Measurements from ENCODE around the gene DUSP7.
"Not testable (repeated sequence)": the region's sequence is repeated elsewhere in the genome, so short reads cannot be mapped to it uniquely, and the experiment has no call there.

Gene DUSP7

DNA sequence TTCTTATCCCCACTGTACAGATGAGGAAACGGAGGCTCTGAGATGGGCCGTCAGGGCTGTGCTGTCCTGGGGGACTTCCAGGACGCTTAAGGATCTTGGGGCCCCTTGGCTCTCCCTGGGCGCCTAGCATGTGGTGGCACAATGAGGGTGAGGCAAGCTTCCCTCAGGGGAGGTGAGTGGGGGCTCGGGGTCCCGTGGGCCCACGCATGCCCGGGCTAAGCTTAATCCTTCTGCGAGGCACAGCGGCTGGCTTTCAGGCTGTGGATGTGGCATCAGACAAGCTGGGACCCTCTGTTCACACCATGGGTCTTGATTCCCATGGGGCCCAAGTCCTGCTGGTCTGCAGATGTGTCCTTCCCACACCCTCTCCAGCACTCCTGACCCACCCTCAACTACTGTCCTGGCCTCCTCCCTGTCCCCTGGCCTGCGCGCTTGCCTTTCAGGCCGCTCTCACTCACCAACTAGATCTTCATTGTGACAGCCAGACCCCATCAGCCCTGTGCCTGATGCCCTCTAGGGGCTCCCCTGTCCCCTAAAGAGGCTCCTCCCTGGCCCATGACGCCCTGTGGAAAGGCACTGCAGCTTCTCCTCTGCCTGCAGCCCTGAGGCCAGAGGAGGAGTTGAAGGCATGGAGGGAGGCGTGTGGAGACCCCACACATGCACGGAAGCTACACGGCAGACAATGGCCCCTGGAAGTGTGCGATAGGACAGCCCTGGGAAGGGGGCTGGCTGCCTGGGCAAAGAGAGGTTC is 11.3 kb downstream of the DUSP7 start:
- DNase-seq = no peak

DNA sequence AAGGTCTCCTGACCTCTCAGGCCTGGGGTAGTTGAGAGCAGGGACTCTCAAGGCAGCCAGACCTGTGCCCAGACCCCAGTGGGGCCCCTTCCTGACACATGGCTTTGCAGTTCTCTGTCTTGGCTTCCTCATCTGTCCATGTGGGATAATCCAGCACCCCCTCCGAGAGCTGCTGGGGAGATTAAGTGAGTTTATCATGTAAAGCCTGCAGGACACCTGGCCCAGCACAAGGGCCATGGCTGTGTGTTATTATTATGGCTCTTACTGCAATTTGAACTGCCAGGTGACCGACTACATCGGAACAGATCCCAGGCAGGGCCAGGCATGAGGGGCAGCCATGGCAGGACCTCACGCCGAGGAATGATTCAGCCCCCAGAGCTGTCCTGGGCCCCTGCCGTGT is 12.6 kb downstream of the DUSP7 start:
- DNase-seq = no peak

DNA sequence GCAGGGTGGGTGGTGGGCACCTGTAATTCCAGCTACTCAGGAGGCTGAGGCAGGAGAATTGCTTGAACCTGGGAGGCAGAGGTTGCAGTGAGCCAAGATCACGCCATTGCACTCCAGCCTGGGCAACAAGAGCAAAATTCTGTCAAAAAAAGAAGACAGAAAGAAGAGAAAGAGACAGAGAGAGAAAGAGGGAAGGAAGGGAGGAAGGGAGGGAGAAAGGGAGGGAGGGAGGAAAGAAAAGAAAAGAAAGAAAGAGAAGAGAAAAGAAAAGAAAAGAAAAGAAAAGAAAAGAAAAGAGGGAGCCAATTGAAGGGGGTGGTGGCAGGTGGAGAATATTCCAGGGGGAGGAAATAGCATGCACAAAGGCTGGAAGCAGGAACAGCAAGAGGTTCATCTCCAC is 13.3 kb downstream of the DUSP7 start:
- DNase-seq = not testable (repeated sequence)

DNA sequence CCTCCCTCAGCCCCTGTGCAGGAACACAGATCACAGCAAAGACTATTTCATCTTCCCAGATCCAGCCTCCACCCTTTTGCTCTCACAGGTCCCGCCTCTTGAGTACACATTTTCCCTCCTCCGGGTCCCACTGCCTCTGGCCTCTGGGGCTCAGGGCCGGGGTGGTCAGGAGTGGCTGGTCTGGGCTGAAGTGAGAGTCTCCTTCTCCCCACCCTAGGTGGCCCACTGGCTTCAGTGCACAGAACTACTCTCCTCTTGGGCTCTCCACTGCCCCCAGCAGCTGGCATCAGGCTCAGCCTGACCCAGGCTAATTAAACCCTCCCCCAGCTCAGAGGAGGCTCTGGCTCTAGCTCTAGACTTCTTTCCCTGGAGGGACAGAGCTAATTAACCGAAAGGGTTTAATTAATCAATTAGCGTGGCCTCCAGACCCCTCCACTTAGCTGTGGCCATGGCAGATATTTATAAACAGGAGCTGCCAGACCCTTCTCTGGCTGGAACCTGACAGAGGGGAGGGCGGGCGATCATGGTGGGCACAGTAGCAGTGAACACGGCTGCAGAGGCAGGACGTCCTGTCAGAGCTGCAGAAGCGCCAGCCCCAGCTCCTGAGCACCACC is 15.1 kb downstream of the DUSP7 start:
- DNase-seq = no peak

DNA sequence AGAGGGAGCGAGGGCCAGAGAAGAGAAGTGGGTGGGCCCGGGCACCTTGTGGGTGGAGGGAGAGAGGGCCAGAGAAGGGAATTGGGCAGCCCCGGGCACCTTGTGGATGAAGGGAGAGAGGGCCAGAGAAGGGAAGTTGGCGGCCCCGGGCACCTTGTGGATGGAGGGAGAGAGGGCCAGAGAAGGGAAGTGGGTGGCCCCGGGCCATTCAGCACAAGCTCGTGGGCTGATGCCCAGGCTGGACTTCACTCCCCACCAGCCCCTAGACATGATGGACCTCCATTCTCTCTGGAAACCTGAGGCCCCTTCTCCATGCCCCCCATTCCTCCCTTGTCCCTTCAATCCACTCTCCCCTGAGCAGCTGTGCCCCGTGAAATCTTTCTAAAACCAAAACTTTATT is 15.8 kb downstream of the DUSP7 start:
- DNase-seq = no peak

DNA sequence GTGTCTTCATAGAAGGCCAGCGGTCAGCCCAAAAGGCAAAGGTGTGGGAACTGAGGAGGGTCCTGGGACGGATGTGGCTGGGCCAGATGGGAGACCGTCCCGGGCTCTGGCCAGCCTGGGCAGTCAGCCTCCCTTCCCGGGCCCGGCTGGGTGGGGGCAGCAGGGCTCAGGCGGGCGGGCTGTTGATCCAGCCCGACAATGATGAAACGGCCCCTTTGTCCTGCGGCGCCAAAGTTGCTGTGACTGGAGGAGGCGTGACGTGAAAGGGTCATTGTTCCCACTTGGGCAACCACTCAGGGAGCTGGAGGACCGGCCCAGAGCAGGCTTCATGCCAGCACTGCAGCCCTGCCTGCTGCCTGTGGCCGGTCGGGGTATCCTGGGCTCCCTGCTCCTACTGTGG is 16.5 kb downstream of the DUSP7 start:
- no peak for DNase-seq

DNA sequence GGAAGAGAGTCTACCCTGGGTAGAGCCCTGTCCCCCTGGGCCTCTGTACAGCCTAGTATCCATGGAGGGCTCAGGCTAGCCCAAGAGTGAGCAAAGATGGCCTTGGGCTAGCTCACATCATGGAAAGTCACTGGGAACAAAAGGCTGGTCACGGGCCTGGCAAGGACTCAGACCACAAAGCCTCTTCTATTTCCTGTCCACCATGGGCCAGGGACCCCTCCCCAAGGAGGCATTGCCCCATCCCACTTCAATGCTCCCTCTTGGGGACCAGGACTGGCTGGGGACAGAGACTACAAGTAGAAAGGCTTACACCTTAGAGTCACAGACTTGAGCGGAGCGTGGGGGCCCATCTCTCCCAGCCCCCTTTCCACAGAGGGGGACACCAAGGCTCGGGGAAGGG is 16.9 kb downstream of the DUSP7 start:
- no peak for DNase-seq

DNA sequence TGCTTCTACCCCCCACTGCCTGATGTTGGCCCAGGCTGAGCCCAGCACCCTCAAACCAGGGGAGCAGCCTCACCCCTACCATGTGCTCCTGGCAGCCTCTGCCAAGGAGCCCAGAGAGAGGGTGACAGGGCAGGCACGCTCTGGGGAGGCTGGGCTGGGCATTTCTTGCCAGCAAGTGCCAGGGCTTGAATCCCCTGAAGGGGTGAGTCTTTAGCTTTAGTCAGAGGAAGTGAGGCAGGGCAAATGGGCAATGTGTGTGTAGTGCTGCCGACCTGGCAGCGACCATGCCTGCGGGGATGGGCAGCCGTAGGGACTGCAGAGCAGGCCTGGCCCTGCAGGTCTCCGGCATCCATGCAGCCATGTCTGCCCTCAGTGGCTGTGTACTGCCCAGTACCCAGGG is 18.1 kb downstream of the DUSP7 start:
- DNase-seq = no peak

DNA sequence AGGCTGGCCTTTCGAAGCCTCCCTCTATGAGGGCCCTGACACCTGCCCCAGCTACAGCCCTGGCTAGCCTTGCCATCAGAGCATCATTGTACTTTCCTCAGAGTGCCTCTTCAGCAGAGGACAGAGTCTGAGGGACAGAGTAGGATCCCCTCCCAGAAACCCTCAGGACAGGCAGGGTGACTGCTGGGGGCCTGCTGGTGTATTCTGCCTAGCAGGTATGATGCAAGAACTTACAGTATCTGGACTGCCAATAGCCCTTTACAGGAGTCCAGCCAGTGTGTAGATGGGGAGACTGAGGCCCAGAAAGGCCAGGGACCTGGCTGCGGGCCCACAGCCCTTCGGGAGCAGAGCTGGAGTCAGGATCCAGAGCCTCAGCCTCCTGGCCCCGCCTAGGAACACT is 19.1 kb downstream of the DUSP7 start:
- no peak for DNase-seq

DNA sequence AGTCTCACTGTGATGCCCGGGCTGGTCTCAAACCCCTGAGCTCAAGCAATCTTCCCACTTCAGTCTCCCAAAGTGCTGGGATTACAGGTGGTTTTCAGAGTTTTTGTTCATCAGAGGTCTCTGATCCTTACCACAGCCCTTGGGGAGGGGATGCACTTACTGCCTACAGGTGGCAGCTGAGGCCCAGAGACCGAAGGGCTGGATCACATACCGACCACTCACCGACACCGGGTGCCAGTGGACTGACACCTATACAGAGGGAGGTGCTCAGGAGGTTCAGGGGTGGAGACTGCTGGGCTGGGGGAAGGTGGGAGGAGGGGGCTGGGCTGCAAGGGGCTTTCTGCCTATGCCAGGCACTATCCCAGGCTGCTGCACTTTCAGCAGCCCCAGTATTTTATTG is 19.5 kb downstream of the DUSP7 start:
- no peak for DNase-seq

DNA sequence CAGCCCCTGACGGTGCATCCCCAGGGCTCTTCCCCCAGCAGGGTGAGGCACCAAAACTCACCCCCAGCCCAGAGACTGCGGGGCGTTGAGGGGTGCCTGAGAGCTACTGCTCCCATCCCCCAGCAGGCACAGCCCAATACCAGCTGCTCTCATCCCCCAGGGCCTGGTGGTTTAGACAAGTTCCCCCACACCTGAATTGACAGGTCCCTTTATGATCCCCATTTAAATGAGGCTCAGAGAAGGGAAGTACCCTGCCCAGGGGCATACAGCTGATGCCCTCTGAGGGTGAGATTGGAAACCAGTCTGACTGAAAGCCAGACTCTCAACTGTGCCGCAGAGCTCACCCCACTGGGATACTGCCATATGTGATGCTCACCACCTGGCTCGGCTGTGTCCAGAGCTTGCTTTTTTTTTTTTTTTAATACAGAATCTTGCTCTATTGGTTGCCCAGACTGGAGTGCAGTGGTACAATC is 20.1 kb downstream of the DUSP7 start:
- DNase-seq = no peak

DNA sequence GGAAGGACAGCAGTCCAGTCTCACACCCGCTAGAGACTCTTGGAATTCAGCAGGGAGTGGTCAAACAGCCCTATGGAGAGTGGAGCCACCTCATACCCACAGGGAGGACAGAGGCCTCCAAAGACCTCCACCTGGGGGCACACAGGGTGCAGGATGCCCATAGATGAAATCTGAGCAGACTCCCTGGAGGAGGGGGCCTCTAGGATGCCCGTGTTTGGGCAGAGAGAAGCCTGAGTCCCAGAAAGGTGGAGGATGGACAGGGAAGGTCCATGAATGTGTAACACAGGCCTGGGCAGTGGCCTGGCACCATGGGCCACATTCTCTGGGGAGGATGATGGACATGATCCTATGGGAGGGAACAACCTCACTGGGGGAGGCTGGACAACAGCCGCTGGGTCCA is 21.7 kb downstream of the DUSP7 start:
- DNase-seq = no peak

DNA sequence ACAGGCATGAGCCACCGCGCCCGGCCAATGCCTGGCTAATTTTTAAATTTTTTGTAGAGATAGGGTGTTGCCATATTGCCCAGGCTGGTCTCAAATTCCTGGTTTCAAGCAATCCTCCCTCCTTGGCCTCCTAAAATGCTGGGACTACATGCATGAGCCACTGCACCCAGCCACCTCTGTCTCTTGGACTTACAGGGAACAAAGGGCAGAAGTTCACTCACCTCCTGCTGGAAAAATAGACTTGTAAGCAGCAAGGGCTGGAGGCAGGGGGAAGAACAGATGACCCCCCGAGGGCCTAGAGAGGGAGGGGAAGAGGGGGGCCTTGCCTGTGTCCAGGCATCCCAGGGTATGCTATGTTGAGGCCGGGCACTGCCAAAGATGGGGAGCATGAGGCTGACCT is 22.2 kb downstream of the DUSP7 start:
- DNase-seq = no peak

DNA sequence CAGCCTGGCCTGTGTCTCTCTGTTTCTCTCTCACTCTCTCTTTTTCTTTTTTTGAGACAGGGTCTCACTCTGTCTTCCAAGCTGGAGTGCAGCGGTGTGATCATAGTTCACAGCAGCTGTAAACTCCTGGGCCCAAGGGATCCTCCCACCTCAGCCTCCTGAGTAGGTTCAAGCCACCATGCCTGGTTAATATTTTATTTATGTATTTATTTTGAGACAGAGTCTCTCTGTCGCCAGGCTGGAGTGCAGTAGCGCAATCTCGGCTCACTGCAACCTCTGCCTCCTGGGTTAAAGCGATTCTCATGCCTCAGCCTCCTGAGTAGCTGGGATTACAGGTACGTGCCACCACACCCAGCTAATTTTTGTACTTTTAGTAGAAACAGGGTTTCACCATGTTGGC is 22.6 kb downstream of the DUSP7 start:
- not testable (repeated sequence) for DNase-seq

DNA sequence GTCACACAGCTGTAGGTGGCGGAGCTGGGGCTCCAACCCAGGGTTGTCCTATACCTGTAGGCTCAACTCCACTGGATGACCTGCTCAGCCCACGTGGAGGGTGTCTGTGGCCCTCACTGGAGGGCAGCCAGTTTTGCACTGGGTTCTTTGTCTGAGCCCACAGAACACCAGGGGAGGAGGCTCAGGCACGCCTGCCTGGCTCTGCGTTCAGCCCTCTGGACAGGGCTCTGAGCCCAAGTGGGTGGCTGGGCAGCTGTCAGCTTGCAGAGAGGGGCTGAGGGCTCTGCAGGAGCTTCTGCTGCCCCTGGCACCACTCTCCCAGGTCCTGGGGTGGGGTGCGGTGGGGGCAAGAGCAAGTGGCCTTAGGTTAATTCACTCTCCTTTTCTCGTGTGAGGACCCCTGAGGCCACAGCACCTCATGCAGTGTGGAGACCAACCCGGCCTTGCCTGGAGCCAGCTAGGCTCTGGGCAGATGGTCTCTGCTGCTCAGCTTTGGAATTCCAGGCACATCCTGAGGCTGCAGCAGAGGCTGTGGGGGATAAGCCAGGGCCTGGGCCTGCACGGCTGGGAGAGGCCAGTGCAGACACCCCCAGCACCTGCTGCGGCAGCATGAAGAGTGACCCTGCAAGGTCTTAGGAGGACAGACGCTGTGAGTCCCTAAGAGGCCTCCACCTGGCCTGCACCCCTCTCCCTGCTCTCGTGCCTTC is 23.5 kb downstream of the DUSP7 start:
- DNase-seq = no peak

DNA sequence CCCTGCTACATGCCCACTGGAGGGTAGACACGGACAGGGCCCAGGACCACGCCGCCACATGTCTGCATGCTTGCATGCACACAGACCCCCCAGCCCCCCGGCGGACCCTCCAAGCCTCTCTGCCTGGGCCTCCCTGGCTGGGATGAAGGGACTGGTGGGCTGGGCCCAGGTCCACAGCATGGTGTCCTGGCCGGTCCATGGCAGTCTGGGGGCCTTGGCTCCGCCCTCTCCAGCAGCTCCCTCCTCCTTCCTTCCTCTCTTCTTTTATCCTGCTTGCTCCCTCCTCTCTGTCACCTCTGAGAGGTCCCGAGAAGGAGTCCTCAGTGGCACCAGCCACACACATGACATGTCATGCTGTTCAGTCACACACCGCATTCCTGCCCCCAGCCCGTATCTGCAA is 24.5 kb downstream of the DUSP7 start:
- DNase-seq = no peak

DNA sequence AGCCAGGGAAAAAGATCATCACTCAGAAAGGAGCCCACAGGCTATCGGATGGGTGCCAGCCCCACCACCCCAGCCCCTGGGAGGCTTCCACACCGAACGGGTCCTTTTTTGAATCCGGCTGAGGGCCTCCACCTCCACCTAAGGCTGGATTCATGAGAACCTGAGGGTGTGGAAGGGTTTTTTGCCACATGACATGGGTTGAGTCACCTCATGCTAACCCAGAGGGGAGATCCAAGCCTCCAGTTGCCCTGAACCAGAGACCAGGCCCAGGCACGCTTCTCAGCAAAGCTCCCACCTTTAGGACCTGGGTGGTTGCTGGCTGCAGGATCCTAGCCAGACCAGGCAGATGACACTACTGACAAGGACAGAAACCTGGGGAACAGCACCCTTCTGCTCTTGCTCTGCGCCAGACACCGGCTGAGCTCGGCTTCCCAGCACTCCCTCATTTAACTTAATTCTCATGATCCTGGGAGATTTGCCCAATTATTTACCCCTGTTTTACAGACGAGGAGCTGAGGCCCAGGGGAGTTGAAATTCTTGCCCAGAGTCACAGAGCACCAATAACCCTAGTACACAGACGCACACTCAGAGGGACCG is 25.6 kb downstream of the DUSP7 start:
- no peak for DNase-seq

DNA sequence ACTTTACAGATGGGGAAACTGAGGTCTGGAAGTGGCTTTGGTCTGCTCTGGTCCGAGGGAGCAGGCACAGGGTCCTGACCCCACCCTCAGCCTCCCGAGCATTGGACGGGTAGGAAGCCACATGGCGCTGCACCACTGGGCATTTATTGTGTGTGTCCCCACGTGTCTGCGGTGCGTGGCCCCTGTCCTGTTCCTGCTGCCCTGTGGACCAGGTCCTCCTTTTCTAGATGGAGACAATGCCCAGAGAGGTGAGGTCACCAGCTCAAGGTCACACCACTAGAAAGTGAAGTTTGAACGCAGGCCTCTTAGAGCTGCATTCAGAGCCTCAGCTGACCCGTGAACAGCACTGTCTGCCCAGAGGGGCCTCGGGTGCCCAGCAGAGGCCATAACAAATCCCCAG is 26.8 kb downstream of the DUSP7 start:
- DNase-seq = no peak

DNA sequence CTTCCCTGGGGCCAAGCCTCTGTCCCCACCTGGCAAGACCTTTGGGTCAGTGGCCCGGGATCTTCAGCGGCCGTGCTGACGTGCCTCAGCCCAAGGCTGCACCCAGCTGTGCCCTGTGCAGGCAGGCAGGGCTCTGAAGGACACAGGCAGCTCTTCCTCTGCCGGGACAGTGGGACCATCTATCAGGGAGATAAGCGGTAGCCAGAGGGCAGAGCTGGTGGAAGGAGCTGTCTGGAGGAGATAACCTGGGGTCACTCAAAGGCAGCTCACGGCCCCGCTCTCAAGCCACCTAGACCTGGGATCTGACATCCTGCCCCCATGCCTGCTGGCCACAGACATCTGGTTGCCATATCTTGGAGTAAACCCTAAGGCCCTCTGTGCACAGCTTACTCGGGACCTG is 27.3 kb downstream of the DUSP7 start:
- DNase-seq = no peak

DNA sequence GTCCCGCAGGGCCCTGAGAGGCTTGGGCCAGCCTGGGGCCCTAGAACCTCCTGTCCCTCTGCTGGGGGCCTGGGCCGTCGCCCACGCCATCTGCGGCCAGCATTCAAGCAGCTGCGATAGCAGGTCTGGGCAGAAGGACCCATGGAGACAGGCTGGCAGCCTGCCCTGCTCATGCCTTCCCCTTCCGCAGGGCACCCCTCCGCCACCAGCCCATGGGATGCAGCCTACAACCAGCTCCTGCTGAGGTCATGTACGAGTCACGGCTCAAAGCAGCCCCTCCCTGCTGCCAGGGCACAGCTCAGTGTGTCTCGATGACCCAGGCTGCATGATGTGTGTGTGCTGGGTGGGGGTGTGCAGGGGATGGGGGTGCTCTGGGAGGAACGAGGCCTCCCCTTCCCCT is 27.8 kb downstream of the DUSP7 start:
- DNase-seq = peak; percentile 34

DNA sequence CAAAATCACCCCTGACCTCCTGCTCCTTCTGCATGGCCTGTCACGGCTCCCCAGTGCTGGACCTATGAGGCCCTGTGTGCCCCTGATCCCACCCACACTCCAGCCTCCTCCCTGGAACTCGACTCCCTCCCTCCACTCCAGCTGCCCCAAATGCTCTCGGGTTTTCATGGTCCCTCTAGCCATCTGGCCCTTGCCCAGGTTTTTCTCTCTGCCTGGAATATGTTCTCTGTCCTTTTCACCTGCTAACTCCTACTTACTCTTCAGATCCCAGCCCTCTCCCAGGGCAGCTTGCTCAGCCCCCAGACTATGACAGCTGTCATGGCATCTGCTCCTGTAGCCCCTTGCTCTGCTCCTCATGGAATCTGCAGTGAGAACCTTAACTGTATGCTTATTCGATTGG is 30.3 kb downstream of the DUSP7 start:
- DNase-seq = no peak

DNA sequence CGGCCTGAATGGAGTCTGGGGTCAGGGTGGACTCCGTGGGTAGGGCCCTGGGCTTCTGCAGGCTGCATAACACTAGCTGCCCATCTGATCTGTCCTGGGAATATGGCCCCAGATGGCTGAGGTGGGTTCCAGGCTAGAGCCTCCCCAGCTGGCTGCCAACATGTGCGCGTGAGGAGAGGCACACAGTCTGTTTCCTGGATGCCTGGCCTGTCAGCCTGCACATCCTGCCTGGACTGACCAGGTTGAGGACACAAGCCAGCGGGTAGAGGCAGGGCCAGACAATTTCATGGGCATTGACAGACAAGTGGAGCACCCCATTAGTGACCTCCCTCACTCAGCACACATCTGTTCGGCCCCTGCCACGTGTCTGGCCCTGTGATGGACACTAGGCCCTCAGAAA is 30.9 kb downstream of the DUSP7 start:
- no peak for DNase-seq

DNA sequence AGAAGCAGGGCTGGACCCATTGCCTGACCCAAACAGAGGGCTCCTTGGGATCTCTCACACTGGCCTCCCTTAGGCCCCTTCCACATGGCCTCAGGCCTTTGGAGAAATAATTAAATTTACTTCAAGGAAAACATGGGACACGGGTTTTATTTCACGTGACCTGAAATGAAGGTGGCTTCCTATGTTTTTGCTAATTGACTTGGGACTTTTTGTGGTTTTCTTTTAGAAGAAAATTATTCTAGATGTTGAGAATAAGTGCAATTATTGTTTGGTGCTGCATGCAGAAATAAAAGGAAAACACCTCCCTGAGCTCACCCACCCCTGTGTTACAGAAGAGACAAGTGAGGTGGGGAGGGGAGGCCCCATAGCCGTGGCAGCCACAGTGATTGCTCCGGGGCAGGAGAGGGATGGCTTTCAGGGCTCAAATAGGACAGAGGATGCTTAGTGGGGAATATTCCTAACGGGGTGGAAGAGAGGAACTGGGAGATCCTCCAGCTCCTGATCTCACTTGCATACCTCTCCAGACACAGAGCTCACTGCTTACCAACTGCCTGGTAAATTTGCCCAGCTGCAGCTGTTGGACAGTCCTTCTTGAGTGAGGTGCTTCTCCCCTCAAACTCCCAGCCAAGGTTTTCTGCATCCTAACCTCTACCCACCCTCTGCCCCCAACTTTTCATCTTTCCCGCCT is 31.5 kb downstream of the DUSP7 start:
- DNase-seq = no peak

All from fibroblast of skin of right biceps (primary cell).